GM10266 (cell line): ENCODE measurements around the gene UBQLN1.
A peak's percentile ranks its signal among the peaks of the same experiment; 100 is the strongest.

Experiments
- DNase-seq: peaks from one replicate; pipeline ENCODE4 v3.0.0; 2012; ENCODE audit errors: extremely low spot score
- TF ChIP-seq, protein P1 (sequence below): IDR thresholded peaks from 2 replicates; pipeline ENCODE4 v1.5.1; 2012; ENCODE audit warnings: mild to moderate bottlenecking, low read depth; ENCODE audit not compliant: control insufficient read depth, insufficient read depth; ENCODE audit errors: missing control alignments

UBQLN1 gene

DNA sequence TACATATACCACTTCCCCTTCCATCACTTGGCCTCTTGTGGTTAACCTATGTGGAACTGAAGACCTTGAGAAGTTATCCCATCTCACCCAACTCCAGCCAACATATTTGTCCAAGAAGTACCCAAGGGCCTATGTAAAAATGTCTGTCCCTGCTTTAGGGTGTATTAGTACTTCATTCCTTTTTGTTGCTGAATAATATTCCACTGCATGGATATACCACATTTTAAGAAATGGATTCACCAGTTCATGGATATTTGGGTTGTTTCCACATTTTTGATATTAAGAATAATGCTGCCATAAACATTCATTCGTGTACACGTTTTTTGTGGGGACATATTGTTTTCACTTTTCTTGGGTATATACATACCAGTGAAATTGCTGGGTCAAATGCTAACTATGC lies 56.2 kb downstream of the UBQLN1 start:
- TF ChIP-seq, protein P1, sequence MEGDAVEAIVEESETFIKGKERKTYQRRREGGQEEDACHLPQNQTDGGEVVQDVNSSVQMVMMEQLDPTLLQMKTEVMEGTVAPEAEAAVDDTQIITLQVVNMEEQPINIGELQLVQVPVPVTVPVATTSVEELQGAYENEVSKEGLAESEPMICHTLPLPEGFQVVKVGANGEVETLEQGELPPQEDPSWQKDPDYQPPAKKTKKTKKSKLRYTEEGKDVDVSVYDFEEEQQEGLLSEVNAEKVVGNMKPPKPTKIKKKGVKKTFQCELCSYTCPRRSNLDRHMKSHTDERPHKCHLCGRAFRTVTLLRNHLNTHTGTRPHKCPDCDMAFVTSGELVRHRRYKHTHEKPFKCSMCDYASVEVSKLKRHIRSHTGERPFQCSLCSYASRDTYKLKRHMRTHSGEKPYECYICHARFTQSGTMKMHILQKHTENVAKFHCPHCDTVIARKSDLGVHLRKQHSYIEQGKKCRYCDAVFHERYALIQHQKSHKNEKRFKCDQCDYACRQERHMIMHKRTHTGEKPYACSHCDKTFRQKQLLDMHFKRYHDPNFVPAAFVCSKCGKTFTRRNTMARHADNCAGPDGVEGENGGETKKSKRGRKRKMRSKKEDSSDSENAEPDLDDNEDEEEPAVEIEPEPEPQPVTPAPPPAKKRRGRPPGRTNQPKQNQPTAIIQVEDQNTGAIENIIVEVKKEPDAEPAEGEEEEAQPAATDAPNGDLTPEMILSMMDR = no peak
- DNase-seq = no peak

- no peak for DNase-seq
- TF ChIP-seq, protein P1 = no peak
These were observed 58.2 kb downstream of the UBQLN1 start for GRCh38 chr9:83649515-83649914.

GRCh38 chr9:83649080-83649479 lies 58.7 kb downstream of the UBQLN1 start:
- DNase-seq = peak; percentile 57
- TF ChIP-seq, protein P1 = peak; percentile 85

- TF ChIP-seq, protein P1 = no peak
- DNase-seq = no peak
These were observed 61.1 kb downstream of the UBQLN1 start for GRCh38 chr9:83646500-83647239.

DNA sequence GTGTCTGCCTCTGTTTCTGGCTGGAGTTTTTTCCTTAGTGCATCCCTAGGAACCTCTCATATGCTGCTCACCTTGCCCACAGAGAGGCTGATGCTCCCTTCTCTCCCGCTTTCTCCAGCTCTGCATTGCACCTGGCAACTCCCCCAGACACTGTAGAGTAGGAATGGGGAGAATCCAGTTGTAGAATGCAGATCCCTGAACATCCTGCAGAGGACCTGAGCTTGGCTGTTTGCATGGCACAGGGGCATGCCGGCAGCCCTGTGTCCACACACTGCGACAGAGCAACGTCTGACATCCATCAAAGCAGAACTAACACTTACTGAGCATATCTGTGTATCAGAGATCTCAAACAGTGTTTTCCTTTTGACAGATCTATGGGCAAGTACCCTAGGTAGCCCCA lies 65.0 kb downstream of the UBQLN1 start:
- TF ChIP-seq, protein P1 = no peak
- no peak for DNase-seq

DNA sequence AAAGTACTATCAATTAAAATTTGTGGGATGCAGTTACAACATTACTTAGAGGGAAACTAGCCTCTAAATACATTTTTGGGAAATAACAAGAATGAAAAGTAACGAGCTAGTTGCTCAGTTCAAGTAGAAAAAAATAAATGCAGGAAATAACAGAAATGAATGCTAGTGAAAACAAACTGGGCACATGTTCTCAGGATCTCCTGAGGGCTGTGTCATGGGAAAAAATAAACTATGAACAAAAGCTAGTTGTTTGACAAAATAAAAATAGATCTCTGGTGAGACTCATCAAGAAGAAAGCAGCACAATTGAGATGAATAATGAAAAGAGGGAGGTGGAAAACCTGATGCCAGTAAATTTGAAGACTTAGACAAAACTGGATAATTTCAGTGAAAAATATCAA lies 68.5 kb downstream of the UBQLN1 start:
- TF ChIP-seq, protein P1 = no peak
- DNase-seq = no peak

DNA sequence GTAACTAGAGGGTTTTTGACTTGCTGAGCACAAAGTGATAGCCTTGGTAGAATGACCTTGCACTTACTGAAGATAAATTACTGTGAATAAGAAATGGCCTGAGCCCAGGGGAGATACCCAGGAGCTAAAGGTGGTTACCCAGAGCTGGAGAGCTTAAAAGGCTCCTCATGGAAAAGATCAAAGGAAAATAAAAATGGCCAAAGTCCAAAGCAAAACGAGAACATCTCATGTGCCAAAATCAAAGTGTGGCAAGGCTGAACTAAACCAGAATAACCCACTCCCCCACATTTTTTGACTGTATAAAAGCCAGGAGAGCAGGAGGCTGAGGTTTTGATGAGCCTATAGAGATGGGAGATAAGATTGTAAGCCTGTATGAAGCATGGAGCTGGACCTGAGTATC lies 70.4 kb downstream of the UBQLN1 start:
- DNase-seq = no peak
- TF ChIP-seq, protein P1 = no peak
